Cortex of kidney (tissue), 1 donor: ENCODE data around the gene SART1.

Experiments used
- DNase-seq: peaks from one replicate; lab custom pipeline; 2025; lab: John Stamatoyannopoulos, UW

The SART1 gene

GRCh38 chr11:65967329-65967934 is 5.9 kb downstream of the SART1 start:
- DNase-seq, result no peak

GRCh38 chr11:65968600-65969482 is 7.3 kb downstream of the SART1 start:
- no peak for DNase-seq

GRCh38 chr11:65972116-65972515 is 10.6 kb downstream of the SART1 start:
- DNase-seq, result no peak

GRCh38 chr11:65973439-65974110 is 12.0 kb downstream of the SART1 start:
- DNase-seq, result no peak

- no peak for DNase-seq
Measured at GRCh38 chr11:65975771-65976170, 14.2 kb downstream of the SART1 start.

GRCh38 chr11:65976216-65977176 is 15.0 kb downstream of the SART1 start:
- DNase-seq, result no peak

GRCh38 chr11:65977621-65978390 is 16.3 kb downstream of the SART1 start:
- no peak for DNase-seq

GRCh38 chr11:65978391-65979238 is 17.1 kb downstream of the SART1 start:
- DNase-seq, result no peak

- DNase-seq, result no peak
Measured at GRCh38 chr11:65979261-65979759, 17.8 kb downstream of the SART1 start.

- DNase-seq, result no peak
Measured at GRCh38 chr11:65981101-65981740, 19.7 kb downstream of the SART1 start.

- no peak for DNase-seq
Measured at GRCh38 chr11:65981972-65982823, 20.7 kb downstream of the SART1 start.

- no peak for DNase-seq
Measured at GRCh38 chr11:65982824-65983588, 21.5 kb downstream of the SART1 start.

- DNase-seq, result no peak
Measured at GRCh38 chr11:65983589-65983987, 22.1 kb downstream of the SART1 start.

GRCh38 chr11:65987336-65987735 is 25.8 kb downstream of the SART1 start:
- no peak for DNase-seq

- no peak for DNase-seq
Measured at GRCh38 chr11:65988791-65989592, 27.5 kb downstream of the SART1 start.

GRCh38 chr11:65992056-65992455 is 30.5 kb downstream of the SART1 start:
- no peak for DNase-seq

GRCh38 chr11:65997286-65997685 is 35.8 kb downstream of the SART1 start:
- DNase-seq, result no peak
